Neural cell (in vitro differentiated cells): Measurements from ENCODE around the gene CAPN13.

Experiments
- EP300 ChIP-seq: fragments of 450-650 bp; conservative IDR thresholded peaks from 2 replicates; pipeline ENCODE4 v1.6.1; 2014; ENCODE audit warnings: antibody characterized with exemption, mild to moderate bottlenecking, moderate library complexity; ENCODE audit not compliant: poor library complexity, severe bottlenecking
- EZH2 ChIP-seq: fragments of 200-600, 300-800 bp; shearing (Covaris generic), sonication (generic); IDR thresholded peaks from 2 replicates; pipeline ENCODE4 v1.6.1; 2014; ENCODE audit warnings: antibody characterized with exemption, low read length, borderline replicate concordance, mild to moderate bottlenecking; ENCODE audit not compliant: insufficient read depth, poor library complexity, severe bottlenecking
- MXI1 ChIP-seq: fragments of 450-650 bp; conservative IDR thresholded peaks from 2 replicates; pipeline ENCODE4 v1.6.1; 2014; ENCODE audit warnings: antibody characterized with exemption, mild to moderate bottlenecking; ENCODE audit not compliant: poor library complexity, severe bottlenecking
- POLR2AphosphoS5 ChIP-seq: IDR thresholded peaks from 2 replicates; pipeline ENCODE4 v1.6.1; 2012
- RAD21 ChIP-seq: fragments of 450-650 bp; conservative IDR thresholded peaks from 2 replicates; pipeline ENCODE4 v1.6.1; 2014; ENCODE audit warnings: antibody characterized with exemption, mild to moderate bottlenecking, moderate library complexity
- SMC3 ChIP-seq: fragments of 450-650 bp; conservative IDR thresholded peaks from 2 replicates; pipeline ENCODE4 v1.6.1; 2014; ENCODE audit warnings: antibody characterized with exemption, mild to moderate bottlenecking, moderate library complexity; ENCODE audit not compliant: poor library complexity
- TAF1 ChIP-seq: IDR thresholded peaks from 2 replicates; pipeline ENCODE4 v1.6.1; 2012; ENCODE audit warnings: low read depth
- TF ChIP-seq, protein P1 (sequence below): fragments of 450-650 bp; IDR thresholded peaks from 2 replicates; pipeline ENCODE4 v1.5.1; 2014; ENCODE audit warnings: antibody characterized with exemption, mild to moderate bottlenecking, moderate library complexity; ENCODE audit not compliant: poor library complexity, severe bottlenecking
- TF ChIP-seq, protein P2 (sequence below): IDR thresholded peaks from 2 replicates; pipeline ENCODE4 v1.6.1; 2012; ENCODE audit warnings: borderline replicate concordance

DNA sequence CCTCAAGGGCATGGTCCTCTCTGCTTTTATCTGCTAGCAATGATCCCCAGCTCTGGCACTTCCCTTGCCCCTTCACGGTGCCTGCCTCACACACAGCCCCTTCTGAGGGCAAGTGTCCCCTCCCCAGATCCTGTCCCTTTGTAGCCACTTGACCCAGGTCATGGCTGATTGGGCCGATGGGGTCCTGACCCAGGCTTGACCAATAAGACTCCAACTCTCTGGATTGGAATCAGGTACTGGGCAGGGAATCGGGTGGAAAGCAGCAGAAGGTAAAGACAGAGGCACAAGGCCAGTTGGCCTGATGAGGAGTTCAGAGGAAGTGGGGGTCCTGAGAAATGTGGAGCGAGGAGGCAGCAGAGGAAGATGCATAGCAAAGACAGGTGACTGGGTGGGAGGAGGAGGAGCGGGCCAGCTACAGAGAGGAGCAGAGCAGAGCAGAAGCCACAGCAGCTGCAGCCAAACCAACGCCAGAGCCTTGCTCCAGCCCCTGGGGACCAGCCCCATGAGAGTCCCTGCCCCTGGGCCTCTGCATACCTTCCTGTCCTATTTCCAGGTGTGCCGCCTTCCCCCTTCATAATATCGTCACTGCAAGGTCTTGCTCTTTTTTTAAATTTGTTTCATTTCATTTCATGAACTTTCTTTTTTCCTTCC, 39.1 kb downstream of the CAPN13 start:
- TF ChIP-seq, protein P1, sequence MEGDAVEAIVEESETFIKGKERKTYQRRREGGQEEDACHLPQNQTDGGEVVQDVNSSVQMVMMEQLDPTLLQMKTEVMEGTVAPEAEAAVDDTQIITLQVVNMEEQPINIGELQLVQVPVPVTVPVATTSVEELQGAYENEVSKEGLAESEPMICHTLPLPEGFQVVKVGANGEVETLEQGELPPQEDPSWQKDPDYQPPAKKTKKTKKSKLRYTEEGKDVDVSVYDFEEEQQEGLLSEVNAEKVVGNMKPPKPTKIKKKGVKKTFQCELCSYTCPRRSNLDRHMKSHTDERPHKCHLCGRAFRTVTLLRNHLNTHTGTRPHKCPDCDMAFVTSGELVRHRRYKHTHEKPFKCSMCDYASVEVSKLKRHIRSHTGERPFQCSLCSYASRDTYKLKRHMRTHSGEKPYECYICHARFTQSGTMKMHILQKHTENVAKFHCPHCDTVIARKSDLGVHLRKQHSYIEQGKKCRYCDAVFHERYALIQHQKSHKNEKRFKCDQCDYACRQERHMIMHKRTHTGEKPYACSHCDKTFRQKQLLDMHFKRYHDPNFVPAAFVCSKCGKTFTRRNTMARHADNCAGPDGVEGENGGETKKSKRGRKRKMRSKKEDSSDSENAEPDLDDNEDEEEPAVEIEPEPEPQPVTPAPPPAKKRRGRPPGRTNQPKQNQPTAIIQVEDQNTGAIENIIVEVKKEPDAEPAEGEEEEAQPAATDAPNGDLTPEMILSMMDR = no peak
- TF ChIP-seq EP300 = no peak
- no peak for TF ChIP-seq EZH2
- no peak for TF ChIP-seq SMC3
- TF ChIP-seq RAD21 = no peak
- TF ChIP-seq TAF1 = no peak
- TF ChIP-seq POLR2AphosphoS5 = no peak
- TF ChIP-seq MXI1 = no peak
- TF ChIP-seq, protein P2, sequence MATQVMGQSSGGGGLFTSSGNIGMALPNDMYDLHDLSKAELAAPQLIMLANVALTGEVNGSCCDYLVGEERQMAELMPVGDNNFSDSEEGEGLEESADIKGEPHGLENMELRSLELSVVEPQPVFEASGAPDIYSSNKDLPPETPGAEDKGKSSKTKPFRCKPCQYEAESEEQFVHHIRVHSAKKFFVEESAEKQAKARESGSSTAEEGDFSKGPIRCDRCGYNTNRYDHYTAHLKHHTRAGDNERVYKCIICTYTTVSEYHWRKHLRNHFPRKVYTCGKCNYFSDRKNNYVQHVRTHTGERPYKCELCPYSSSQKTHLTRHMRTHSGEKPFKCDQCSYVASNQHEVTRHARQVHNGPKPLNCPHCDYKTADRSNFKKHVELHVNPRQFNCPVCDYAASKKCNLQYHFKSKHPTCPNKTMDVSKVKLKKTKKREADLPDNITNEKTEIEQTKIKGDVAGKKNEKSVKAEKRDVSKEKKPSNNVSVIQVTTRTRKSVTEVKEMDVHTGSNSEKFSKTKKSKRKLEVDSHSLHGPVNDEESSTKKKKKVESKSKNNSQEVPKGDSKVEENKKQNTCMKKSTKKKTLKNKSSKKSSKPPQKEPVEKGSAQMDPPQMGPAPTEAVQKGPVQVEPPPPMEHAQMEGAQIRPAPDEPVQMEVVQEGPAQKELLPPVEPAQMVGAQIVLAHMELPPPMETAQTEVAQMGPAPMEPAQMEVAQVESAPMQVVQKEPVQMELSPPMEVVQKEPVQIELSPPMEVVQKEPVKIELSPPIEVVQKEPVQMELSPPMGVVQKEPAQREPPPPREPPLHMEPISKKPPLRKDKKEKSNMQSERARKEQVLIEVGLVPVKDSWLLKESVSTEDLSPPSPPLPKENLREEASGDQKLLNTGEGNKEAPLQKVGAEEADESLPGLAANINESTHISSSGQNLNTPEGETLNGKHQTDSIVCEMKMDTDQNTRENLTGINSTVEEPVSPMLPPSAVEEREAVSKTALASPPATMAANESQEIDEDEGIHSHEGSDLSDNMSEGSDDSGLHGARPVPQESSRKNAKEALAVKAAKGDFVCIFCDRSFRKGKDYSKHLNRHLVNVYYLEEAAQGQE = no peak
